NCI-H446 (cell line): ENCODE data around the gene MRPL33.
"Not testable (repeated sequence)": the region's sequence is repeated elsewhere in the genome, so short reads cannot be mapped to it uniquely, and the experiment has no call there.

Experiments used
- DNase-seq, 2 experiments: peaks; one replicate each; lab custom pipeline; 2025; lab: John Stamatoyannopoulos, UW

Gene MRPL33

GRCh38 chr2:27741673-27742072 is 29.8 kb upstream of the MRPL33 start:
- DNase-seq: no peak

GRCh38 chr2:27742571-27742970 is 28.9 kb upstream of the MRPL33 start:
- DNase-seq: no peak

- DNase-seq: not testable (repeated sequence)
Observed at GRCh38 chr2:27745494-27745893, 26.0 kb upstream of the MRPL33 start.

GRCh38 chr2:27746325-27746724 is 25.2 kb upstream of the MRPL33 start:
- no peak for DNase-seq

- DNase-seq: no peak
Observed at GRCh38 chr2:27747827-27748352, 23.6 kb upstream of the MRPL33 start.

- not testable (repeated sequence) for DNase-seq
Observed at GRCh38 chr2:27748803-27749554, 22.5 kb upstream of the MRPL33 start.

- DNase-seq: no peak
Observed at GRCh38 chr2:27751377-27751776, 20.1 kb upstream of the MRPL33 start.

GRCh38 chr2:27752551-27753237 is 18.8 kb upstream of the MRPL33 start:
- DNase-seq: no peak

GRCh38 chr2:27754138-27754588 is 17.4 kb upstream of the MRPL33 start:
- DNase-seq: peak; percentile 25 to 78

- no peak for DNase-seq
Observed at GRCh38 chr2:27754831-27755230, 16.7 kb upstream of the MRPL33 start.

GRCh38 chr2:27756091-27756490 is 15.4 kb upstream of the MRPL33 start:
- no peak for DNase-seq

GRCh38 chr2:27756544-27757498 is 14.7 kb upstream of the MRPL33 start:
- no peak for DNase-seq

- DNase-seq: no peak
Observed at GRCh38 chr2:27762951-27763906, 8.3 kb upstream of the MRPL33 start.

- no peak for DNase-seq
Observed at GRCh38 chr2:27763907-27764267, 7.6 kb upstream of the MRPL33 start.

- not testable (repeated sequence) for DNase-seq
Observed at GRCh38 chr2:27764526-27764925, 7.0 kb upstream of the MRPL33 start.

- no peak for DNase-seq
Observed at GRCh38 chr2:27765621-27766286, 5.8 kb upstream of the MRPL33 start.

GRCh38 chr2:27766287-27766661 is 5.2 kb upstream of the MRPL33 start:
- DNase-seq: no peak

GRCh38 chr2:27771202-27771547 is 344 bp upstream of the MRPL33 start:
- no peak for DNase-seq

GRCh38 chr2:27772804-27773203 is 1.3 kb downstream of the MRPL33 start:
- DNase-seq: no peak

- DNase-seq: no peak
Observed at GRCh38 chr2:27773959-27774358, 2.4 kb downstream of the MRPL33 start.

- DNase-seq: peak in 1 of 2 experiments; percentile 47
Observed at GRCh38 chr2:27776097-27776496, 4.6 kb downstream of the MRPL33 start.
